ENCODE results near the gene C4orf46. TPM values are rescaled to one million over a fixed set of nuclear protein-coding genes. Genes with fewer than 3 reads are reported as not detected.

Gene C4orf46
- total and polyA plus RNA-seq, 2 of the 4 experiments (the other 2 are of a cell fraction): 8.1 to 10.0 TPM

DNA sequence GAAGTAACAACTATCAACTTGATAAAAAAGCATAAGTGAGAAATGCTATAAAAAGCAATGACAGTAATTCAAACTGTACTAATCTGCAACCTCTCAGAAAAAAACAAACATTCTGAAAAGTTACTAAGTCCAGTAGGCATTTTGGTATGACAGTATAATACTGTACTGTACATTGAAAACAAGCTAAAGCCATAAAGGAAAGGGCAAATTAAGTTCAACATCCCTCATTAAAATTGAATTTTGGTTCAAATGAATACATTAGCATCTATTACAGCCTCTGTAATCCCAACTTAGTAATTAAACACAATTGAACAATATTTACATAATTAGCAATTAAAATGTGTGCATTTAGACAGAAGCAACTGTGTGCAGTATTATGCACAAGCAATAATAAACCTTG, 53.7 kb downstream of the C4orf46 start:
- no peaks in the 10 kb centered on the region for H3K9me1 ChIP-seq (ENCODE audit: insufficient read depth, low read length)
- H4K8ac ChIP-seq (ENCODE audit: low read depth in 2 of 2, low read length in 2 of 2): no peak overlapping the region
- no peak overlapping the region for H2BK5ac ChIP-seq (ENCODE audit: low read depth, low read length, poor library complexity, severe bottlenecking)
- H3K4ac ChIP-seq (ENCODE audit: low read depth, low read length): no peak overlapping the region
- H3K79me1 ChIP-seq (ENCODE audit: low read depth in 1 of 2, low read length in 2 of 2): no peaks in the 10 kb centered on the region
- no peak overlapping the region for H3K14ac ChIP-seq (replicated peaks; ENCODE audit: low read depth, low read length)
- no peak overlapping the region for H3K4me2 ChIP-seq (ENCODE audit: low read depth, low read length)
- no peak overlapping the region for H3K18ac ChIP-seq (ENCODE audit: low read depth, low read length)
- H2AK9ac ChIP-seq (replicated peaks; ENCODE audit: low read depth, low read length, poor library complexity): no peak overlapping the region
- H4K5ac ChIP-seq (ENCODE audit: low read depth, low read length): no peak overlapping the region
- no peak for ATAC-seq (ENCODE audit: low read depth)
- H3K9ac ChIP-seq (ENCODE audit: low read depth, low read length): no peak overlapping the region
- ChIA-PET CTCF (interaction anchor here (0.5 to 0.6 kb wide), 2 partner anchors 9 to 382 kb away, joined by 3 read pairs; no protein-coding TSS in a partner anchor), POLR2A (ENCODE audit: unreplicated experiment) (no interaction called here)
- in situ Hi-C loops (cut with MboI; ENCODE audit: low sequenced_read_pairs) (no loop called here), intact Hi-C loops (cut with micrococcal nuclease) (no loop called here), dilution Hi-C loops (cut with HindIII; ENCODE audit: low sequenced_read_pairs, unreplicated experiment) (no loop called here)
- no peaks in the 10 kb centered on the region for H4K20me1 ChIP-seq (ENCODE audit: insufficient read depth, low read length)
- H3K4me3 ChIP-seq (ENCODE audit: insufficient read depth, low read depth, low read length): no peak overlapping the region
- H3K4me1 ChIP-seq (ENCODE audit: control insufficient read depth, insufficient read depth, low read length): no peaks in the 10 kb centered on the region
- no peak overlapping the region for H2AK5ac ChIP-seq (ENCODE audit: low read depth, low read length)
- no peak overlapping the region for H2BK20ac ChIP-seq (ENCODE audit: low read depth, low read length)
- no peak overlapping the region for H3K23ac ChIP-seq (ENCODE audit: low read depth, low read length)
- no peak for TF ChIP-seq NFE2L2 (IDR thresholded peaks at IDR 0.05; ENCODE audit: low read depth, low read length)
- TF ChIP-seq MXI1 (IDR thresholded peaks at IDR 0.05; ENCODE audit: borderline replicate concordance, low read depth, low read length): no peak
- no peak for TF ChIP-seq RCOR1 (IDR thresholded peaks at IDR 0.05; ENCODE audit: insufficient replicate concordance, low read length)
- TF ChIP-seq FOS (IDR thresholded peaks at IDR 0.05; ENCODE audit: low read depth, low read length): no peak
- no peak for TF ChIP-seq RFX5 (IDR thresholded peaks at IDR 0.05; ENCODE audit: low read depth, low read length)
- TF ChIP-seq CEBPB (IDR thresholded peaks at IDR 0.05; ENCODE audit: low read depth, low read length): no peak
- TF ChIP-seq POLR2A (IDR thresholded peaks at IDR 0.05; ENCODE audit: low read depth, low read length): no peak
- TF ChIP-seq, protein P1, sequence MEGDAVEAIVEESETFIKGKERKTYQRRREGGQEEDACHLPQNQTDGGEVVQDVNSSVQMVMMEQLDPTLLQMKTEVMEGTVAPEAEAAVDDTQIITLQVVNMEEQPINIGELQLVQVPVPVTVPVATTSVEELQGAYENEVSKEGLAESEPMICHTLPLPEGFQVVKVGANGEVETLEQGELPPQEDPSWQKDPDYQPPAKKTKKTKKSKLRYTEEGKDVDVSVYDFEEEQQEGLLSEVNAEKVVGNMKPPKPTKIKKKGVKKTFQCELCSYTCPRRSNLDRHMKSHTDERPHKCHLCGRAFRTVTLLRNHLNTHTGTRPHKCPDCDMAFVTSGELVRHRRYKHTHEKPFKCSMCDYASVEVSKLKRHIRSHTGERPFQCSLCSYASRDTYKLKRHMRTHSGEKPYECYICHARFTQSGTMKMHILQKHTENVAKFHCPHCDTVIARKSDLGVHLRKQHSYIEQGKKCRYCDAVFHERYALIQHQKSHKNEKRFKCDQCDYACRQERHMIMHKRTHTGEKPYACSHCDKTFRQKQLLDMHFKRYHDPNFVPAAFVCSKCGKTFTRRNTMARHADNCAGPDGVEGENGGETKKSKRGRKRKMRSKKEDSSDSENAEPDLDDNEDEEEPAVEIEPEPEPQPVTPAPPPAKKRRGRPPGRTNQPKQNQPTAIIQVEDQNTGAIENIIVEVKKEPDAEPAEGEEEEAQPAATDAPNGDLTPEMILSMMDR (conservative IDR thresholded peaks at IDR 0.05; ENCODE audit: low read depth, low read length): no peak
- no peaks in the 10 kb centered on the region for H3K36me3 ChIP-seq (ENCODE audit: control insufficient read depth, insufficient read depth, low read length)
- no peaks in the 10 kb centered on the region for H3K27me3 ChIP-seq (ENCODE audit: control insufficient read depth, insufficient read depth, low read length)
- no peak overlapping the region for H2BK120ac ChIP-seq (ENCODE audit: low read depth, low read length)
- H4K91ac ChIP-seq (ENCODE audit: insufficient read depth, low read depth, low read length): no peak overlapping the region
- H2AFZ ChIP-seq (replicated peaks; ENCODE audit: low read length, poor library complexity): no peak overlapping the region
- no peaks in the 10 kb centered on the region for H3K9me3 ChIP-seq (ENCODE audit: control insufficient read depth, insufficient read depth, low read length)
- DNase-seq: no peak
- no peak overlapping the region for H3K27ac ChIP-seq (ENCODE audit: insufficient read depth, low read length)
- H2BK15ac ChIP-seq (ENCODE audit: low read depth, low read length): no peak overlapping the region
- BruUV-seq (replicated peaks): no TSS peak
- H3K56ac ChIP-seq (ENCODE audit: extremely low read depth, insufficient read depth, low read length): no peak overlapping the region

Small RNA genes lying within 50 kb of the gene (microRNA-seq; reads per million reads assigned to microRNA genes)
- not detected for gene RF00012 (ENCODE audit: insufficient read depth, insufficient read length)

Small RNA genes lying within 50 kb of the gene (small RNA-seq; reads per million reads assigned to genes)
- gene RF00012: 0 to 0.04 (median 0) reads per million in 5 experiments

Other genes starting within 250 kb of the C4orf46 start
- gene RXFP1, start 150.0 kb downstream of the C4orf46 start, total RNA-seq (2012; rRNA removed): not detected in 2 replicates
- not detected in 2 replicates for gene RXFP1, start 150.0 kb downstream of the C4orf46 start, polyA plus RNA-seq (2012; rRNA removed)
- 14.0 and 18.3 TPM in 2 replicates for gene ETFDH, start 409 bp upstream of the C4orf46 start, total RNA-seq (2012; rRNA removed)
- gene ETFDH, start 409 bp upstream of the C4orf46 start, polyA plus RNA-seq (2012; rRNA removed): 15.4 and 19.1 TPM in 2 replicates
- gene PPID, start 51.5 kb upstream of the C4orf46 start, total RNA-seq (2012; rRNA removed): 11.8 and 22.8 TPM in 2 replicates
- 17.1 and 21.1 TPM in 2 replicates for gene PPID, start 51.5 kb upstream of the C4orf46 start, polyA plus RNA-seq (2012; rRNA removed)
- 22.2 and 24.6 TPM in 2 replicates for gene FNIP2, start 97.1 kb upstream of the C4orf46 start, total RNA-seq (2012; rRNA removed)
- 3.9 and 4.7 TPM in 2 replicates for gene FNIP2, start 97.1 kb upstream of the C4orf46 start, polyA plus RNA-seq (2012; rRNA removed)